Lower leg skin (tissue), 4 donors: ENCODE data around the gene ANO8. TPM values are rescaled to one million over a fixed set of nuclear protein-coding genes. Genes with fewer than 3 reads are reported as not detected.

Experiments used
- DNase-seq, 2 donors: peaks; one replicate each; pipeline ENCODE4 v3.0.0-alpha.2; 2019; ENCODE audit warnings: low spot score in 2 of 2
- H3K4me3 ChIP-seq: fragments of 200-600 bp; sonication (generic); 2 replicates; pipeline ENCODE4 v1.5.1; 2017; ENCODE audit warnings: mild to moderate bottlenecking, low read depth; ENCODE audit not compliant: poor library complexity, severe bottlenecking
- CTCF ChIP-seq, 3 donors: fragments of 450-650 bp; IDR thresholded peaks; one replicate each; pipeline ENCODE4 v1.5.1; 2016; ENCODE audit warnings: antibody characterized with exemption in 3 of 3, mild to moderate bottlenecking in 3 of 3, moderate library complexity in 2 of 3
- POLR2A ChIP-seq, 2 donors: fragments of 450-650 bp; IDR thresholded peaks; one replicate each; pipeline ENCODE4 v1.6.1; 2016 to 2017; ENCODE audit warnings: antibody characterized with exemption in 2 of 2, mild to moderate bottlenecking in 1 of 2, moderate library complexity in 1 of 2
- WGBS, 2 donors: methylation state at CpG; one replicate each; pipeline ENCODE4 v1.1.5; 2018; 5-methylcytosine and 5-hydroxymethylcytosine counted together
- intact Hi-C: fragments of 100-400 bp; cut with DNase I; formaldehyde crosslinking; loops from one replicate; pipeline ENCODE4 v1.15.0; 2023; ENCODE audit warnings: low total_unique reads
- total RNA-seq, 4 donors: library from RNA; depleted of rRNA; stranded (reverse); fragments of >200 nt; gene quantifications; one replicate each; pipeline ENCODE4 v1.1.0, GENCODE V29; 2016

Gene ANO8
- total RNA-seq, 4 donors from 2014 or later = 31.1 to 56.8 (median 46.9) TPM

GRCh38 chr19:17323964-17324332, 10.7 kb downstream of the ANO8 start:
- WGBS, 2 donors = 29 to 36% methylated on average over 1 of the region's 7 CpGs
- no peak for DNase-seq
- intact Hi-C loops = no loop called here
- TF ChIP-seq POLR2A (IDR thresholded peaks at IDR 0.05) = no peak
- no peak for TF ChIP-seq CTCF (IDR thresholded peaks at IDR 0.05)
- no peak overlapping the region for H3K4me3 ChIP-seq

GRCh38 chr19:17323300-17323963, 11.2 kb downstream of the ANO8 start:
- H3K4me3 ChIP-seq = no peak overlapping the region
- TF ChIP-seq POLR2A (IDR thresholded peaks at IDR 0.05) = no peak
- intact Hi-C loops = no loop called here
- DNase-seq = no peak
- WGBS, 2 donors = 39 to 51% methylated on average over 18 to 37 of the region's 56 CpGs

GRCh38 chr19:17322854-17323253, 11.8 kb downstream of the ANO8 start:
- no peak overlapping the region for H3K4me3 ChIP-seq
- DNase-seq = no peak
- no peak for TF ChIP-seq POLR2A (IDR thresholded peaks at IDR 0.05)
- no peak for TF ChIP-seq CTCF (IDR thresholded peaks at IDR 0.05)
- WGBS, 2 donors = 58 to 67% methylated on average over 10 of the region's 10 CpGs
- intact Hi-C loops = no loop called here

- no peak for TF ChIP-seq POLR2A (IDR thresholded peaks at IDR 0.05)
- TF ChIP-seq CTCF (IDR thresholded peaks at IDR 0.05) = no peak
- H3K4me3 ChIP-seq = no peak overlapping the region
- no peak for DNase-seq
- intact Hi-C loops = no loop called here
- 83 to 84% methylated on average over 14 to 16 of the region's 19 CpGs for WGBS, 2 donors
Observed at GRCh38 chr19:17321655-17322489, 12.8 kb downstream of the ANO8 start.

- intact Hi-C loops = no loop called here
- 81 to 88% methylated on average over 4 to 11 of the region's 11 CpGs for WGBS, 2 donors
- TF ChIP-seq CTCF (IDR thresholded peaks at IDR 0.05) (no peak), POLR2A (IDR thresholded peaks at IDR 0.05) (no peak)
- DNase-seq = no peak
- no peak overlapping the region for H3K4me3 ChIP-seq
Observed at GRCh38 chr19:17320435-17320834, 14.2 kb downstream of the ANO8 start.

GRCh38 chr19:17319473-17320238, 15.0 kb downstream of the ANO8 start:
- DNase-seq = no peak
- 90 to 91% methylated on average over 40 of the region's 40 CpGs for WGBS, 2 donors
- intact Hi-C loops = no loop called here
- TF ChIP-seq CTCF (IDR thresholded peaks at IDR 0.05) (no peak), POLR2A (IDR thresholded peaks at IDR 0.05) (no peak)
- no peak overlapping the region for H3K4me3 ChIP-seq
